ENCODE measurements around the gene RC3H1.
"Not testable (repeated sequence)": the region's sequence is repeated elsewhere in the genome, so short reads cannot be mapped to it uniquely, and the experiment has no call there.

RC3H1 gene

GRCh38 chr1:174044418-174045222 is 22.5 kb upstream of the RC3H1 start:
- TF ChIP-seq POLR2A (IDR thresholded peaks at IDR 0.05; ENCODE audit: extremely low read depth, insufficient read length) (no peak), MAX (IDR thresholded peaks at IDR 0.05; ENCODE audit: low read depth, low read length) (no peak), MYC (IDR thresholded peaks at IDR 0.05; ENCODE audit: low read depth, low read length) (no peak), CTCF (IDR thresholded peaks at IDR 0.05; ENCODE audit: low read depth, low read length) (no peak)
- DNase-seq (ENCODE audit: low read depth), result no peak
- no peak overlapping the region for H3K4me3 ChIP-seq (ENCODE audit: low read depth, low read length)

- not testable (repeated sequence) for H3K4me3 ChIP-seq (ENCODE audit: low read depth, low read length); DNase-seq (ENCODE audit: low read depth)
These were observed 20.4 kb upstream of the RC3H1 start for GRCh38 chr1:174042509-174042908.

GRCh38 chr1:174041369-174041768 is 19.2 kb upstream of the RC3H1 start:
- no peak for TF ChIP-seq MAX (IDR thresholded peaks at IDR 0.05; ENCODE audit: low read depth, low read length)
- TF ChIP-seq POLR2A (IDR thresholded peaks at IDR 0.05; ENCODE audit: extremely low read depth, insufficient read length), result no peak
- no peak for TF ChIP-seq MYC (IDR thresholded peaks at IDR 0.05; ENCODE audit: low read depth, low read length)
- TF ChIP-seq CTCF (IDR thresholded peaks at IDR 0.05; ENCODE audit: low read depth, low read length), result no peak
- no peak for DNase-seq (ENCODE audit: low read depth)
- H3K4me3 ChIP-seq (ENCODE audit: low read depth, low read length), result no peak overlapping the region

GRCh38 chr1:174040387-174040786 is 18.2 kb upstream of the RC3H1 start:
- no peak for TF ChIP-seq CTCF (IDR thresholded peaks at IDR 0.05; ENCODE audit: low read depth, low read length)
- no peak for TF ChIP-seq POLR2A (IDR thresholded peaks at IDR 0.05; ENCODE audit: extremely low read depth, insufficient read length)
- no peak for TF ChIP-seq MYC (IDR thresholded peaks at IDR 0.05; ENCODE audit: low read depth, low read length)
- no peak for TF ChIP-seq MAX (IDR thresholded peaks at IDR 0.05; ENCODE audit: low read depth, low read length)
- H3K4me3 ChIP-seq (ENCODE audit: low read depth, low read length), result no peak overlapping the region
- DNase-seq (ENCODE audit: low read depth), result no peak

GRCh38 chr1:174039027-174039426 is 16.9 kb upstream of the RC3H1 start:
- TF ChIP-seq CTCF (IDR thresholded peaks at IDR 0.05; ENCODE audit: low read depth, low read length) (no peak), POLR2A (IDR thresholded peaks at IDR 0.05; ENCODE audit: extremely low read depth, insufficient read length) (no peak), MYC (IDR thresholded peaks at IDR 0.05; ENCODE audit: low read depth, low read length) (no peak), MAX (IDR thresholded peaks at IDR 0.05; ENCODE audit: low read depth, low read length) (no peak)
- no peak for DNase-seq (ENCODE audit: low read depth)
- H3K4me3 ChIP-seq (ENCODE audit: low read depth, low read length), result no peak overlapping the region

- TF ChIP-seq POLR2A (IDR thresholded peaks at IDR 0.05; ENCODE audit: extremely low read depth, insufficient read length) (no peak), MYC (IDR thresholded peaks at IDR 0.05; ENCODE audit: low read depth, low read length) (no peak), CTCF (IDR thresholded peaks at IDR 0.05; ENCODE audit: low read depth, low read length) (no peak), MAX (IDR thresholded peaks at IDR 0.05; ENCODE audit: low read depth, low read length) (no peak)
- no peak overlapping the region for H3K4me3 ChIP-seq (ENCODE audit: low read depth, low read length)
- no peak for DNase-seq (ENCODE audit: low read depth)
These were observed 14.6 kb upstream of the RC3H1 start for GRCh38 chr1:174036798-174037197.

Data from NB4 (cell line).